HEK293 (cell line): ENCODE results near the gene BARD1.

Source experiments
- CTCF ChIA-PET: fragments of 350-600 bp; formaldehyde crosslinking; extraction: SDS; loops from one replicate; lab custom pipeline; 2021; ENCODE audit warnings: antibody characterized with exemption; lab: Yijun Ruan, JAX
- POLR2A ChIA-PET: fragments of 300-600 bp; formaldehyde crosslinking; extraction: SDS; loops from one replicate; lab custom pipeline; 2020; ENCODE audit warnings: antibody characterized with exemption, inconsistent platforms; lab: Yijun Ruan, JAX
- H3K27ac ChIP-seq: fragments of 200-500 bp; sonication (Bioruptor generic); 2 replicates; pipeline ENCODE4 v1.5.1; 2014; ENCODE audit warnings: low read depth, low read length, control low read depth, inconsistent platforms; ENCODE audit errors: extremely low read depth
- H3K36me3 ChIP-seq, 2 experiments: fragments of 200-500 bp in 1 of 2; sonication (Bioruptor generic) in 1 of 2; 1 replicate in 1 of 2; 2 replicates in 1 of 2; pipeline ENCODE4 v1.5.1; 2014 to 2017; ENCODE audit warnings: inconsistent platforms in 2 of 2, low read length in 2 of 2; ENCODE audit not compliant: control insufficient read depth in 2 of 2, insufficient read depth in 1 of 2
- H3K4me1 ChIP-seq: fragments of 200-500 bp; sonication (Bioruptor generic); 2 replicates; pipeline ENCODE4 v1.5.1; 2014; ENCODE audit warnings: mild to moderate bottlenecking, low read length, inconsistent platforms; ENCODE audit not compliant: control insufficient read depth, insufficient read depth
- H3K4me3 ChIP-seq: 2 replicates; pipeline ENCODE4 v1.5.1; 2011; ENCODE audit warnings: low read depth, mild to moderate bottlenecking, control low read depth, low read length, moderate library complexity
- H3K9me3 ChIP-seq: fragments of 200-500 bp; sonication (Bioruptor generic); 2 replicates; pipeline ENCODE4 v1.5.1; 2014; ENCODE audit warnings: low read depth, low read length, inconsistent platforms; ENCODE audit not compliant: control insufficient read depth, insufficient read depth
- IKZF3 ChIP-seq: fragments of 450-650 bp; IDR thresholded peaks from 2 replicates; pipeline ENCODE4 v1.5.0; 2018; ENCODE audit warnings: missing biosample characterization, mild to moderate bottlenecking, missing genetic modification characterization, moderate library complexity
- KLF1 ChIP-seq: fragments of 450-650 bp; formaldehyde crosslinking; IDR thresholded peaks from 2 replicates; pipeline ENCODE4 v1.5.1; 2016; ENCODE audit warnings: missing biosample characterization, missing genetic modification characterization
- KLF10 ChIP-seq: fragments of 450-650 bp; IDR thresholded peaks from 2 replicates; pipeline ENCODE4 v1.5.1; 2018; ENCODE audit warnings: missing biosample characterization, mild to moderate bottlenecking, missing genetic modification characterization
- KLF17 ChIP-seq: fragments of 450-650 bp; formaldehyde crosslinking; IDR thresholded peaks from 2 replicates; pipeline ENCODE4 v1.5.1; 2016; ENCODE audit warnings: missing biosample characterization, missing genetic modification characterization
- OSR2 ChIP-seq: fragments of 450-650 bp; formaldehyde crosslinking; IDR thresholded peaks from 2 replicates; pipeline ENCODE4 v1.5.1; 2016; ENCODE audit warnings: missing biosample characterization, missing genetic modification characterization
- PBX3 ChIP-seq: sonication (generic); formaldehyde crosslinking; IDR thresholded peaks from 2 replicates; pipeline ENCODE4 v1.8.1; 2022; ENCODE audit warnings: mild to moderate bottlenecking, moderate library complexity, missing genetic modification reagents
- PRDM10 ChIP-seq: fragments of 450-650 bp; formaldehyde crosslinking; IDR thresholded peaks from 2 replicates; pipeline ENCODE4 v1.5.1; 2016; ENCODE audit warnings: missing biosample characterization, missing genetic modification characterization
- SP3 ChIP-seq: fragments of 450-650 bp; formaldehyde crosslinking; IDR thresholded peaks from 2 replicates; pipeline ENCODE4 v1.5.1; 2016; ENCODE audit warnings: missing biosample characterization, missing genetic modification characterization
- SP7 ChIP-seq: fragments of 450-650 bp; formaldehyde crosslinking; IDR thresholded peaks from 2 replicates; pipeline ENCODE4 v1.5.1; 2016; ENCODE audit warnings: missing biosample characterization, missing genetic modification characterization
- YY1 ChIP-seq: fragments of 450-650 bp; formaldehyde crosslinking; IDR thresholded peaks from 2 replicates; pipeline ENCODE4 v1.5.1; 2018; ENCODE audit warnings: missing biosample characterization, missing genetic modification characterization
- ZBTB10 ChIP-seq: fragments of 450-650 bp; formaldehyde crosslinking; IDR thresholded peaks from 2 replicates; pipeline ENCODE4 v1.5.1; 2016; ENCODE audit warnings: missing biosample characterization, missing genetic modification characterization
- ZBTB20 ChIP-seq: fragments of 450-650 bp; formaldehyde crosslinking; IDR thresholded peaks from 2 replicates; pipeline ENCODE4 v1.5.1; 2016; ENCODE audit warnings: missing biosample characterization, missing genetic modification characterization
- ZBTB26 ChIP-seq: fragments of 450-650 bp; formaldehyde crosslinking; optimal IDR thresholded peaks from 2 replicates; pipeline ENCODE3; 2016; ENCODE audit warnings: missing biosample characterization, mild to moderate bottlenecking, missing genetic modification characterization
- ZBTB8A ChIP-seq: fragments of 450-650 bp; formaldehyde crosslinking; IDR thresholded peaks from 2 replicates; pipeline ENCODE4 v1.5.1; 2016; ENCODE audit warnings: missing biosample characterization, missing genetic modification characterization
- ZEB2 ChIP-seq: fragments of 450-650 bp; formaldehyde crosslinking; IDR thresholded peaks from 2 replicates; pipeline ENCODE4 v1.5.1; 2016; ENCODE audit warnings: missing biosample characterization, missing genetic modification characterization
- ZFHX2 ChIP-seq: fragments of 450-650 bp; formaldehyde crosslinking; conservative IDR thresholded peaks from 2 replicates; pipeline ENCODE4 v1.5.1; 2016; ENCODE audit warnings: missing biosample characterization, missing genetic modification characterization
- ZFP37 ChIP-seq: fragments of 450-650 bp; formaldehyde crosslinking; IDR thresholded peaks from 2 replicates; pipeline ENCODE4 v1.5.1; 2016; ENCODE audit warnings: missing biosample characterization, missing genetic modification characterization
- ZNF157 ChIP-seq: fragments of 450-650 bp; formaldehyde crosslinking; IDR thresholded peaks from 2 replicates; pipeline ENCODE4 v1.5.1; 2016; ENCODE audit warnings: missing biosample characterization, missing genetic modification characterization
- ZNF248 ChIP-seq: fragments of 450-650 bp; formaldehyde crosslinking; IDR thresholded peaks from 2 replicates; pipeline ENCODE4 v1.5.1; 2017; ENCODE audit warnings: missing biosample characterization, missing genetic modification characterization
- ZNF335 ChIP-seq: fragments of 450-650 bp; formaldehyde crosslinking; conservative IDR thresholded peaks from 2 replicates; pipeline ENCODE4 v1.5.1; 2016; ENCODE audit warnings: missing biosample characterization, missing genetic modification characterization
- ZNF341 ChIP-seq: fragments of 450-650 bp; formaldehyde crosslinking; IDR thresholded peaks from 2 replicates; pipeline ENCODE4; 2016; ENCODE audit warnings: low read depth, missing biosample characterization, missing genetic modification characterization
- ZNF394 ChIP-seq: fragments of 450-650 bp; formaldehyde crosslinking; IDR thresholded peaks from 2 replicates; pipeline ENCODE4 v1.5.1; 2016; ENCODE audit warnings: missing biosample characterization, missing genetic modification characterization, mild to moderate bottlenecking, moderate library complexity, borderline replicate concordance
- ZNF426 ChIP-seq: fragments of 450-650 bp; formaldehyde crosslinking; IDR thresholded peaks from 2 replicates; pipeline ENCODE4 v1.5.1; 2017; ENCODE audit warnings: missing biosample characterization, missing genetic modification characterization, mild to moderate bottlenecking, inconsistent platforms, moderate library complexity
- ZNF48 ChIP-seq: fragments of 450-650 bp; formaldehyde crosslinking; IDR thresholded peaks from 2 replicates; pipeline ENCODE4 v1.5.1; 2016; ENCODE audit warnings: missing biosample characterization, missing genetic modification characterization
- ZNF514 ChIP-seq: fragments of 450-650 bp; formaldehyde crosslinking; IDR thresholded peaks from 2 replicates; pipeline ENCODE4 v1.5.1; 2016; ENCODE audit warnings: missing biosample characterization, missing genetic modification characterization
- ZNF629 ChIP-seq: fragments of 450-650 bp; formaldehyde crosslinking; IDR thresholded peaks from 2 replicates; pipeline ENCODE4 v1.5.1; 2017; ENCODE audit warnings: missing biosample characterization, missing genetic modification characterization
- ZSCAN30 ChIP-seq: fragments of 450-650 bp; IDR thresholded peaks from 2 replicates; pipeline ENCODE4 v1.5.1; 2018; ENCODE audit warnings: missing biosample characterization, mild to moderate bottlenecking, missing genetic modification characterization, moderate library complexity

Gene BARD1

GRCh38 chr2:214808981-214809750, at the start of gene BARD1:
Gene BARD1, minus strand, starts transcription at chr2:214809683. Its CDS starts 114 bp downstream, at chr2:214809569.
- Histone ChIP-seq H3K4me1 (peaks cover 9% of the 10 kb centered on the region; the same call in 1 of the 2 replicates), H3K36me3 (peaks cover 0 to 15% of the 10 kb centered on the region in 2 experiments; a peak in 1 of 3 replicates), H3K9me3 (no peaks in the 10 kb centered on the region), H3K27ac (peak within 1 kb of the TSS; percentile 98), H3K4me3 (peak within 1 kb of the TSS; percentile 81)
- POLR2A ChIA-PET: interaction anchor here (0.6 to 1.7 kb wide), 6 partner anchors 9 to 721 kb away, joined by 3 to 5 read pairs (median 3); no protein-coding TSS in a partner anchor
- CTCF ChIA-PET: no interaction called here
- TF ChIP-seq ZBTB8A (tag by site-specific recombination) (peak; percentile 58), KLF17 (tag by site-specific recombination) (0 out of 2 replicates have a peak, but pooled peaks have one; percentile 29), ZEB2 (tag by site-specific recombination) (peak; percentile 81), SP7 (tag by site-specific recombination) (peak; percentile 70), OSR2 (tag by site-specific recombination) (no peak), ZBTB20 (tag by site-specific recombination) (peak; percentile 47), ZNF394 (tag by site-specific recombination) (peak; percentile 87; the same call in 1 of the 2 replicates), KLF10 (tag by site-specific recombination) (peak; percentile 67; the same call in 1 of the 2 replicates), ZFHX2 (peak; percentile 33; the same call in 1 of the 2 replicates), SP3 (tag by site-specific recombination) (peak; percentile 15; the same call in 1 of the 2 replicates), ZNF157 (no peak), ZNF341 (peak; percentile 73), YY1 (tag by site-specific recombination) (peak; percentile 51; the same call in 1 of the 2 replicates), ZNF248 (tag by site-specific recombination) (no peak), ZNF48 (no peak), ZNF514 (no peak), ZFP37 (peak; percentile 53; the same call in 1 of the 2 replicates), ZBTB10 (tag by site-specific recombination) (0 out of 2 replicates have a peak, but pooled peaks have one; percentile 36), ZNF426 (tag by site-specific recombination) (no peak), ZNF335 (tag by site-specific recombination) (peak; percentile 84), PBX3 (CRISPR knock-in tag) (no peak), ZBTB26 (tag by site-specific recombination) (peak; percentile 91), PRDM10 (peak; percentile 45; the same call in 1 of the 2 replicates), IKZF3 (tag by site-specific recombination) (peak; percentile 90), ZSCAN30 (tag by site-specific recombination) (peak; percentile 48; the same call in 1 of the 2 replicates), ZNF629 (tag by site-specific recombination) (0 out of 2 replicates have a peak, but pooled peaks have one; percentile 15), KLF1 (tag by site-specific recombination) (no peak; the same call in 1 of the 2 replicates)
